Keratinocyte (primary cell): ENCODE results near the gene ICA1L. TPM values are rescaled to one million over a fixed set of nuclear protein-coding genes. Genes with fewer than 3 reads are reported as not detected.

Experiments
- DNase-seq: peaks from one replicate; pipeline ENCODE4 v3.0.0-alpha.2; 2011; ENCODE audit warnings: low read depth, missing footprints, low spot score
- FAIRE-seq: peaks from 2 replicates; lab custom pipeline; 2011; peaks lifted over from hg19 to GRCh38; lab: Jason Lieb, UNC
- H2AFZ ChIP-seq: 2 replicates; pipeline ENCODE4 v1.6.0; 2012; ENCODE audit warnings: low read length, control low read depth, inconsistent platforms; ENCODE audit not compliant: control insufficient read depth
- H3K27ac ChIP-seq: 2 replicates; pipeline ENCODE4 v1.5.1; 2011; ENCODE audit warnings: low read length; ENCODE audit not compliant: control insufficient read depth, insufficient read depth
- H3K27me3 ChIP-seq: 3 replicates; pipeline ENCODE4 v1.6.0; 2011; ENCODE audit warnings: low read length; ENCODE audit not compliant: control insufficient read depth, insufficient read depth; ENCODE audit errors: extremely low read depth
- H3K36me3 ChIP-seq, 2 experiments: 2 replicates in 1 of 2; 3 replicates in 1 of 2; pipeline ENCODE4 v1.5.1; 2011; ENCODE audit warnings: low read length in 2 of 2, mild to moderate bottlenecking in 1 of 2; ENCODE audit not compliant: control insufficient read depth in 2 of 2, insufficient read depth in 2 of 2; ENCODE audit errors: extremely low read depth in 1 of 2
- H3K4me1 ChIP-seq: 3 replicates; pipeline ENCODE4 v1.5.1; 2011; ENCODE audit warnings: low read length; ENCODE audit not compliant: control insufficient read depth, insufficient read depth; ENCODE audit errors: extremely low read depth
- H3K4me2 ChIP-seq: 3 replicates; pipeline ENCODE4 v1.6.0; 2011; ENCODE audit warnings: low read depth, low read length; ENCODE audit not compliant: control insufficient read depth, insufficient read depth; ENCODE audit errors: extremely low read depth
- H3K4me3 ChIP-seq, 3 experiments: fragments of 200-600 bp in 1 of 3; sonication (generic) in 1 of 3; 2 replicates in 2 of 3; 3 replicates in 1 of 3; pipeline ENCODE4 v1.5.1; 2011 to 2016; ENCODE audit warnings: low read length in 3 of 3, mild to moderate bottlenecking in 3 of 3, control low read depth in 2 of 3, inconsistent platforms in 1 of 3, low read depth in 1 of 3, mixed read lengths in 1 of 3, mixed run types in 1 of 3, moderate library complexity in 1 of 3; ENCODE audit not compliant: control insufficient read depth in 2 of 3, insufficient read depth in 2 of 3; ENCODE audit errors: extremely low read depth in 1 of 3
- H3K79me2 ChIP-seq: 2 replicates; pipeline ENCODE4 v1.6.0; 2012; ENCODE audit warnings: low read length; ENCODE audit not compliant: control insufficient read depth, insufficient read depth
- H3K9ac ChIP-seq: 3 replicates; pipeline ENCODE4 v1.6.0; 2011; ENCODE audit warnings: low read length; ENCODE audit not compliant: control insufficient read depth, insufficient read depth; ENCODE audit errors: extremely low read depth
- H3K9me1 ChIP-seq: 3 replicates; pipeline ENCODE4 v1.6.0; 2011; ENCODE audit warnings: low read length; ENCODE audit not compliant: control insufficient read depth, insufficient read depth; ENCODE audit errors: extremely low read depth
- H3K9me3 ChIP-seq: 2 replicates; pipeline ENCODE4 v1.5.1; 2012; ENCODE audit warnings: low read depth, low read length; ENCODE audit not compliant: control insufficient read depth
- H4K20me1 ChIP-seq: 3 replicates; pipeline ENCODE4 v1.6.0; 2011; ENCODE audit warnings: low read length; ENCODE audit not compliant: control insufficient read depth, insufficient read depth; ENCODE audit errors: extremely low read depth
- EZH2 ChIP-seq: IDR thresholded peaks from one replicate; pipeline ENCODE4 v1.6.1; 2012; ENCODE audit warnings: inconsistent platforms, mild to moderate bottlenecking, low read length, moderate library complexity
- dilution Hi-C: fragments of 300-500 bp; cut with MboI; formaldehyde crosslinking; loops from one replicate; pipeline ENCODE4 v1.7.0; 2020; ENCODE audit warnings: low sequenced_read_pairs; ENCODE audit not compliant: extremely low pct_ligation_motif_present
- polyA plus RNA-seq, 5 experiments: library from polyadenylated mRNA; depleted of rRNA in 3 of 5; stranded (reverse) in 3 of 5; stranded (forward) in 1 of 5; unstranded in 1 of 5; fragments of >200 nt; gene quantifications; 1 replicate in 1 of 5; 2 replicates in 3 of 5; 3 replicates in 1 of 5; pipeline versions ENCODE4 v1.2.1 to v1.2.3, GENCODE V29; 2011 to 2012; ENCODE audit warnings: missing spikeins in 2 of 5, low read depth in 1 of 5, low replicate concordance in 1 of 5
- TF ChIP-seq, protein P1 (sequence below), 3 experiments: IDR thresholded peaks in 1 of 3; conservative IDR thresholded peaks in 1 of 3; optimal IDR thresholded peaks in 1 of 3; 2 replicates in 2 of 3; 3 replicates in 1 of 3; pipeline versions ENCODE3 to v1.5.1; 2011; ENCODE audit warnings: low read length in 3 of 3, mild to moderate bottlenecking in 3 of 3, moderate library complexity in 2 of 3, control low read depth in 1 of 3, inconsistent platforms in 1 of 3; ENCODE audit not compliant: insufficient read depth in 2 of 3; ENCODE audit errors: extremely low read depth in 1 of 3

ICA1L gene
- polyA plus RNA-seq, 1 donor (not counting 4 experiments of a cell fraction or from before 2014, with no cell fraction given) = 2.2 TPM

- FAIRE-seq = no peak
- H3K9me1 ChIP-seq = no peaks in the 10 kb centered on the region
- H3K4me2 ChIP-seq = no peak overlapping the region
- no peaks in the 10 kb centered on the region for H3K9me3 ChIP-seq
- dilution Hi-C loops = no loop called here
- no peak for DNase-seq
- no peaks in the 10 kb centered on the region for H3K4me1 ChIP-seq
- H3K79me2 ChIP-seq = no peaks in the 10 kb centered on the region
- no peaks in the 10 kb centered on the region for H3K36me3 ChIP-seq
- no peak overlapping the region for H3K4me3 ChIP-seq
- no peak overlapping the region for H3K27ac ChIP-seq
- H3K9ac ChIP-seq = no peak overlapping the region
- no peaks in the 10 kb centered on the region for H4K20me1 ChIP-seq
- TF ChIP-seq, protein P1, sequence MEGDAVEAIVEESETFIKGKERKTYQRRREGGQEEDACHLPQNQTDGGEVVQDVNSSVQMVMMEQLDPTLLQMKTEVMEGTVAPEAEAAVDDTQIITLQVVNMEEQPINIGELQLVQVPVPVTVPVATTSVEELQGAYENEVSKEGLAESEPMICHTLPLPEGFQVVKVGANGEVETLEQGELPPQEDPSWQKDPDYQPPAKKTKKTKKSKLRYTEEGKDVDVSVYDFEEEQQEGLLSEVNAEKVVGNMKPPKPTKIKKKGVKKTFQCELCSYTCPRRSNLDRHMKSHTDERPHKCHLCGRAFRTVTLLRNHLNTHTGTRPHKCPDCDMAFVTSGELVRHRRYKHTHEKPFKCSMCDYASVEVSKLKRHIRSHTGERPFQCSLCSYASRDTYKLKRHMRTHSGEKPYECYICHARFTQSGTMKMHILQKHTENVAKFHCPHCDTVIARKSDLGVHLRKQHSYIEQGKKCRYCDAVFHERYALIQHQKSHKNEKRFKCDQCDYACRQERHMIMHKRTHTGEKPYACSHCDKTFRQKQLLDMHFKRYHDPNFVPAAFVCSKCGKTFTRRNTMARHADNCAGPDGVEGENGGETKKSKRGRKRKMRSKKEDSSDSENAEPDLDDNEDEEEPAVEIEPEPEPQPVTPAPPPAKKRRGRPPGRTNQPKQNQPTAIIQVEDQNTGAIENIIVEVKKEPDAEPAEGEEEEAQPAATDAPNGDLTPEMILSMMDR (optimal IDR thresholded peaks at IDR 0.05 in 1 of 3, IDR thresholded peaks at IDR 0.05 in 1 of 3, conservative IDR thresholded peaks at IDR 0.05 in 1 of 3; ENCODE audit: extremely low read depth in 1 of 3, insufficient read depth in 2 of 3, low read length in 3 of 3) = no peak
- no peak for TF ChIP-seq EZH2
- H2AFZ ChIP-seq = no peak overlapping the region
- H3K27me3 ChIP-seq = no peaks in the 10 kb centered on the region
Measured at GRCh38 chr2:202763916-202764315, 107.7 kb downstream of the ICA1L start.

- H3K79me2 ChIP-seq = no peaks in the 10 kb centered on the region
- H3K4me3 ChIP-seq = no peak overlapping the region
- DNase-seq (no peak), FAIRE-seq (no peak)
- no peak overlapping the region for H3K27ac ChIP-seq
- H3K36me3 ChIP-seq = no peaks in the 10 kb centered on the region
- no peaks in the 10 kb centered on the region for H3K9me1 ChIP-seq
- no peaks in the 10 kb centered on the region for H3K27me3 ChIP-seq
- no peak overlapping the region for H3K4me2 ChIP-seq
- H3K9ac ChIP-seq = no peak overlapping the region
- no peaks in the 10 kb centered on the region for H3K9me3 ChIP-seq
- no peaks in the 10 kb centered on the region for H4K20me1 ChIP-seq
- dilution Hi-C loops = no loop called here
- no peaks in the 10 kb centered on the region for H3K4me1 ChIP-seq
- TF ChIP-seq, protein P1 (optimal IDR thresholded peaks at IDR 0.05 in 1 of 3, IDR thresholded peaks at IDR 0.05 in 1 of 3, conservative IDR thresholded peaks at IDR 0.05 in 1 of 3; ENCODE audit: extremely low read depth in 1 of 3, insufficient read depth in 2 of 3, low read length in 3 of 3) = no peak
- no peak for TF ChIP-seq EZH2
- H2AFZ ChIP-seq = no peak overlapping the region
Measured at GRCh38 chr2:202762556-202762955, 109.0 kb downstream of the ICA1L start.
